Adrenal gland (tissue), 12 donors: ENCODE data around the gene PLA2G4D. TPM values are rescaled to one million over a fixed set of nuclear protein-coding genes. Genes with fewer than 3 reads are reported as not detected.
A peak's percentile ranks its signal among the peaks of the same experiment; 100 is the strongest.

Source experiments
- DNase-seq, 7 donors: peaks; one replicate each; pipeline ENCODE4 v3.0.0-alpha.2; 2019 to 2020
- H3K27ac ChIP-seq, 5 donors: fragments of 200-600 bp; sonication (generic) in 4 of 5; 1 replicate in 3 of 5; 2 replicates in 2 of 5; pipeline versions ENCODE4 v1.5.1 to v1.8.0; 2016 to 2020; ENCODE audit warnings: mild to moderate bottlenecking in 1 of 5
- H3K27me3 ChIP-seq: fragments of 200-600 bp; 2 replicates; pipeline ENCODE4 v1.8.0; 2021
- H3K36me3 ChIP-seq, 2 donors: fragments of 200-600 bp; replicated peaks in 1 of 2; 1 replicate in 1 of 2; 2 replicates in 1 of 2; pipeline versions ENCODE4 v1.5.1 to v1.8.0; 2018 to 2022
- H3K4me1 ChIP-seq, 2 donors: fragments of 200-600 bp; replicated peaks in 1 of 2; 1 replicate in 1 of 2; 2 replicates in 1 of 2; pipeline versions ENCODE4 v1.5.1 to v1.8.0; 2018 to 2021
- H3K4me3 ChIP-seq, 4 donors: fragments of 200-600 bp; sonication (generic) in 3 of 4; one replicate each; pipeline ENCODE4 v1.5.1; 2016 to 2018
- H3K9me3 ChIP-seq, 3 donors: fragments of 200-600 bp; sonication (generic) in 1 of 3; replicated peaks in 1 of 3; 1 replicate in 2 of 3; 2 replicates in 1 of 3; pipeline versions ENCODE4 v1.5.1 to v1.8.0; 2016 to 2021
- CTCF ChIP-seq, 6 experiments: fragments of 450-650 bp in 4 of 6; fragments of 200-600 bp in 2 of 6; sonication (generic) in 1 of 6; IDR thresholded peaks; 1 replicate in 5 of 6; 2 replicates in 1 of 6; pipeline versions ENCODE4 v1.5.1 to v1.8.0; 2016 to 2021; ENCODE audit warnings: antibody characterized with exemption in 6 of 6, mild to moderate bottlenecking in 2 of 6, moderate library complexity in 1 of 6
- POLR2A ChIP-seq, 2 donors: fragments of 450-650 bp; IDR thresholded peaks; one replicate each; pipeline ENCODE4 v1.6.1; 2017; ENCODE audit warnings: antibody characterized with exemption in 2 of 2, mild to moderate bottlenecking in 2 of 2, moderate library complexity in 1 of 2
- WGBS, 4 donors: extraction: QIAGEN DNeasy Blood & Tissue Kit in 2 of 4; methylation state at CpG; one replicate each; pipeline versions ENCODE4 v1.1.5 to v1.1.7; 2013 to 2017; 5-methylcytosine and 5-hydroxymethylcytosine counted together
- intact Hi-C, 2 donors: fragments of 100-400 bp; cut with DNase I; formaldehyde crosslinking; loops; one replicate each; pipeline versions ENCODE4 v1.14.1 to v1.15.0; 2022 to 2023
- polyA plus RNA-seq, 3 donors: library from polyadenylated mRNA; stranded (reverse); fragments of 200-250 nt in 2 of 3; fragments of 350-450 nt in 1 of 3; fragmentation: Illumina TruSeq in 1 of 3; extraction: RNeasy Lipid Tissue Mini Kit (QIAGEN cat#74804) in 1 of 3; gene quantifications; one replicate each; pipeline ENCODE4 v1.2.3, GENCODE V29; 2013 to 2014
- total RNA-seq, 9 donors: library from RNA; depleted of rRNA in 4 of 9; stranded (reverse); fragments of >200 nt in 4 of 9; fragments of 120-200 nt in 1 of 9; fragmentation: NEBNext Ultra II Directional in 1 of 9; extraction: Animal tissue kit (Norgen Biotek cat#: 25700) in 1 of 9; gene quantifications; one replicate each; pipeline versions ENCODE4 v1.1.0 to v1.2.4, GENCODE V29; 2013 to 2023
- donor health status: healthy with polysubstance abuse.
- donor health status: Bipolar disorder and iron deficiency.
- donor health status: DM: yes; HTN: yes; CAD: no.
- donor health status: DM: no; HTN: no; CAD: no.
- donor health status: DM: no; HTN: no; CAD: no.
- donor health status: DM: yes; HTN: yes; CAD: no.

Gene PLA2G4D
- total and polyA plus RNA-seq, 12 donors, result 0.07 to 1.2 (median 0.23) TPM; not detected in 2

- DNase-seq, result peak; percentile 63 to 91 (median 81)
- Histone ChIP-seq H3K4me3 (peak overlapping the region in 1 of 4 donors; percentile 20), H3K36me3 (no peaks in the 10 kb centered on the region), H3K27me3 (no peaks in the 10 kb centered on the region), H3K9me3 (no peaks in the 10 kb centered on the region), H3K4me1 (peaks cover 0 to 6% of the 10 kb centered on the region in 2 donors), H3K27ac (peak overlapping the region in 2 of 5 donors; percentile 54 to 64)
- TF ChIP-seq CTCF (IDR thresholded peaks at IDR 0.05) (peak in 5 of 6 experiments; percentile 16 to 53 (median 41)), POLR2A (IDR thresholded peaks at IDR 0.05) (no peak)
- intact Hi-C loops, result no loop called here
- WGBS, 4 donors, result 9 to 15% (median 11%) methylated on average over 11 to 37 of the region's 37 CpGs
Measured at GRCh38 chr15:42056934-42057798, 37.2 kb downstream of the PLA2G4D start.

- intact Hi-C loops, result no loop called here
- H3K9me3 ChIP-seq, result no peaks in the 10 kb centered on the region
- TF ChIP-seq POLR2A (IDR thresholded peaks at IDR 0.05) (no peak), CTCF (IDR thresholded peaks at IDR 0.05) (no peak)
- peak in 5 of 7 donors; percentile 39 to 74 (median 59) for DNase-seq
- 69 to 75% (median 71%) methylated on average over 2 of the region's 2 CpGs for WGBS, 4 donors
- no peak overlapping the region for H3K27ac ChIP-seq
- H3K4me1 ChIP-seq, result peaks cover 0 to 6% of the 10 kb centered on the region in 2 donors
- no peaks in the 10 kb centered on the region for H3K27me3 ChIP-seq
- no peaks in the 10 kb centered on the region for H3K36me3 ChIP-seq
- no peak overlapping the region for H3K4me3 ChIP-seq
Measured at GRCh38 chr15:42053914-42054313, 40.4 kb downstream of the PLA2G4D start.

- Histone ChIP-seq H3K27ac (no peak overlapping the region), H3K27me3 (no peaks in the 10 kb centered on the region), H3K36me3 (no peaks in the 10 kb centered on the region), H3K9me3 (no peaks in the 10 kb centered on the region), H3K4me3 (no peak overlapping the region), H3K4me1 (peaks cover 0 to 6% of the 10 kb centered on the region in 2 donors)
- TF ChIP-seq POLR2A (IDR thresholded peaks at IDR 0.05) (no peak), CTCF (IDR thresholded peaks at IDR 0.05) (no peak)
- DNase-seq, result no peak
- WGBS, 4 donors, result 57 to 84% (median 74%) methylated on average over 3 to 4 of the region's 4 CpGs
- intact Hi-C loops, result no loop called here
Measured at GRCh38 chr15:42053010-42053409, 41.4 kb downstream of the PLA2G4D start.

GRCh38 chr15:42050484-42051255, 43.7 kb downstream of the PLA2G4D start:
- no peak overlapping the region for H3K4me3 ChIP-seq
- H3K4me1 ChIP-seq, result no peaks in the 10 kb centered on the region
- no peak overlapping the region for H3K27ac ChIP-seq
- no peaks in the 10 kb centered on the region for H3K36me3 ChIP-seq
- TF ChIP-seq POLR2A (IDR thresholded peaks at IDR 0.05) (no peak), CTCF (IDR thresholded peaks at IDR 0.05) (no peak)
- no peaks in the 10 kb centered on the region for H3K27me3 ChIP-seq
- H3K9me3 ChIP-seq, result no peaks in the 10 kb centered on the region
- 82 to 89% (median 84%) methylated on average over 10 of the region's 10 CpGs for WGBS, 4 donors
- DNase-seq, result no peak
- intact Hi-C loops, result no loop called here
